Cardiac fibroblast (primary cell): ENCODE results near the gene DPYSL4.

Experiments
- DNase-seq, 2 donors: peaks; one replicate each; pipeline versions ENCODE4 v3.0.0 to v3.0.0-alpha.2; 2010; ENCODE audit warnings: low read depth in 2 of 2
- H3K4me3 ChIP-seq, 2 donors: replicated peaks in 1 of 2; 1 replicate in 1 of 2; 2 replicates in 1 of 2; pipeline ENCODE4 v1.5.1; 2011; ENCODE audit warnings: low read depth in 2 of 2, low read length in 2 of 2, mild to moderate bottlenecking in 2 of 2, moderate library complexity in 1 of 2
- CTCF ChIP-seq: IDR thresholded peaks from one replicate; pipeline ENCODE4 v1.5.1; 2011; ENCODE audit warnings: low read depth, mild to moderate bottlenecking, low read length, inconsistent platforms

The DPYSL4 gene

GRCh38 chr10:132238371-132239125, 51.8 kb downstream of the DPYSL4 start:
- no peak for DNase-seq
- TF ChIP-seq CTCF = no peak
- no peak overlapping the region for H3K4me3 ChIP-seq

- TF ChIP-seq CTCF = peak; percentile 17
- H3K4me3 ChIP-seq = no peak overlapping the region
- DNase-seq = peak; percentile 52 to 78
These were observed 52.6 kb downstream of the DPYSL4 start for GRCh38 chr10:132239126-132240031.

GRCh38 chr10:132240156-132240555, 53.4 kb downstream of the DPYSL4 start:
- DNase-seq = no peak
- TF ChIP-seq CTCF = no peak
- H3K4me3 ChIP-seq = no peak overlapping the region

GRCh38 chr10:132240581-132240980, 53.8 kb downstream of the DPYSL4 start:
- no peak for DNase-seq
- H3K4me3 ChIP-seq = no peak overlapping the region
- no peak for TF ChIP-seq CTCF

GRCh38 chr10:132241086-132241485, 54.3 kb downstream of the DPYSL4 start:
- no peak for DNase-seq
- no peak for TF ChIP-seq CTCF
- H3K4me3 ChIP-seq = no peak overlapping the region

GRCh38 chr10:132241496-132241895, 54.7 kb downstream of the DPYSL4 start:
- no peak overlapping the region for H3K4me3 ChIP-seq
- TF ChIP-seq CTCF = no peak
- no peak for DNase-seq
